Measurements from ENCODE around the gene NAA38.
A peak's percentile ranks its signal among the peaks of the same experiment; 100 is the strongest.

Gene NAA38

GRCh38 chr17:7893187-7893880, 36.0 kb upstream of the NAA38 start:
- peaks cover 10% of the 10 kb centered on the region for H3K79me2 ChIP-seq (ENCODE audit: insufficient read depth, low read length)
- DNase-seq (no peak), ATAC-seq (ENCODE audit: insufficient read depth, low read depth) (no peak)
- peaks cover 3% of the 10 kb centered on the region for H3K4me1 ChIP-seq (ENCODE audit: insufficient read depth, low read length)
- H3K27ac ChIP-seq (ENCODE audit: low read length): no peak overlapping the region
- no peak overlapping the region for H3K9ac ChIP-seq (ENCODE audit: low read depth, low read length)
- peaks cover 8% of the 10 kb centered on the region for H4K20me1 ChIP-seq (ENCODE audit: insufficient read depth, low read length)
- no peaks in the 10 kb centered on the region for H3K27me3 ChIP-seq (ENCODE audit: insufficient read depth, low read length, poor library complexity)
- H3K4me3 ChIP-seq (ENCODE audit: low read depth in 1 of 2, low read length in 2 of 2): no peak overlapping the region
- no peak overlapping the region for H3K4me2 ChIP-seq (ENCODE audit: insufficient read depth, low read length)
- no peak overlapping the region for H2AFZ ChIP-seq (ENCODE audit: low read depth, low read length)
- TF ChIP-seq EZH2 (IDR thresholded peaks at IDR 0.05; ENCODE audit: borderline replicate concordance, low read depth, low read length, severe bottlenecking): no peak
- no peak for TF ChIP-seq CTCF (IDR thresholded peaks at IDR 0.05; ENCODE audit: borderline replicate concordance, extremely low read depth, low read length, poor library complexity, severe bottlenecking)
- peaks cover 80% of the 10 kb centered on the region for H3K36me3 ChIP-seq (ENCODE audit: insufficient read depth, low read length)
- H3K9me3 ChIP-seq (ENCODE audit: insufficient read depth, low read length, severe bottlenecking): no peaks in the 10 kb centered on the region

- TF ChIP-seq CTCF (IDR thresholded peaks at IDR 0.05; ENCODE audit: borderline replicate concordance, extremely low read depth, low read length, poor library complexity, severe bottlenecking) (no peak), EZH2 (IDR thresholded peaks at IDR 0.05; ENCODE audit: borderline replicate concordance, low read depth, low read length, severe bottlenecking) (no peak)
- Histone ChIP-seq H3K9me3 (ENCODE audit: insufficient read depth, low read length, severe bottlenecking) (no peaks in the 10 kb centered on the region), H3K4me3 (ENCODE audit: low read depth in 1 of 2, low read length in 2 of 2) (no peak overlapping the region), H3K9ac (ENCODE audit: low read depth, low read length) (no peak overlapping the region), H3K79me2 (ENCODE audit: insufficient read depth, low read length) (peaks cover 40% of the 10 kb centered on the region), H3K4me1 (ENCODE audit: insufficient read depth, low read length) (peaks cover 34% of the 10 kb centered on the region), H3K27me3 (ENCODE audit: insufficient read depth, low read length, poor library complexity) (peaks cover 2% of the 10 kb centered on the region), H3K36me3 (ENCODE audit: insufficient read depth, low read length) (peaks cover 48% of the 10 kb centered on the region), H2AFZ (ENCODE audit: low read depth, low read length) (no peak overlapping the region), H3K4me2 (ENCODE audit: insufficient read depth, low read length) (no peak overlapping the region), H3K27ac (ENCODE audit: low read length) (no peak overlapping the region), H4K20me1 (ENCODE audit: insufficient read depth, low read length) (peaks cover 16% of the 10 kb centered on the region)
- no peak for ATAC-seq (ENCODE audit: insufficient read depth, low read depth)
- DNase-seq: no peak
Measured at GRCh38 chr17:7889166-7889955, 32.0 kb upstream of the NAA38 start.

- peaks cover 40% of the 10 kb centered on the region for H3K79me2 ChIP-seq (ENCODE audit: insufficient read depth, low read length)
Measured at GRCh38 chr17:7888184-7888920, 31.0 kb upstream of the NAA38 start, which contains the start of gene CHD3. CHD3 (plus strand) TSS chr17:7888789; CDS start chr17:7889001, 212 bp downstream.

More at GRCh38 chr17:7888184-7888920, 31.0 kb upstream of the NAA38 start, which contains the start of gene CHD3:
- Histone ChIP-seq H3K27me3 (ENCODE audit: insufficient read depth, low read length, poor library complexity) (peaks cover 2% of the 10 kb centered on the region), H3K9me3 (ENCODE audit: insufficient read depth, low read length, severe bottlenecking) (no peaks in the 10 kb centered on the region), H3K36me3 (ENCODE audit: insufficient read depth, low read length) (peaks cover 38% of the 10 kb centered on the region), H3K4me3 (ENCODE audit: low read depth in 1 of 2, low read length in 2 of 2) (peak within 1 kb of the TSS in 1 of 2 experiments; percentile 91; a peak in 3 of 4 replicates), H4K20me1 (ENCODE audit: insufficient read depth, low read length) (peaks cover 16% of the 10 kb centered on the region), H3K9ac (ENCODE audit: low read depth, low read length) (peak within 1 kb of the TSS; percentile 58), H3K27ac (ENCODE audit: low read length) (peak within 1 kb of the TSS; percentile 78), H3K4me2 (ENCODE audit: insufficient read depth, low read length) (peak within 1 kb of the TSS; percentile 98), H2AFZ (ENCODE audit: low read depth, low read length) (peak within 1 kb of the TSS; percentile 50; the same call in 1 of the 2 replicates), H3K4me1 (ENCODE audit: insufficient read depth, low read length) (peaks cover 40% of the 10 kb centered on the region)
- TF ChIP-seq EZH2 (IDR thresholded peaks at IDR 0.05; ENCODE audit: borderline replicate concordance, low read depth, low read length, severe bottlenecking): no peak
- TF ChIP-seq CTCF (IDR thresholded peaks at IDR 0.05; ENCODE audit: borderline replicate concordance, extremely low read depth, low read length, poor library complexity, severe bottlenecking): no peak
- ATAC-seq (ENCODE audit: insufficient read depth, low read depth) (no peak; the same call in 2 of the 3 replicates), DNase-seq (no peak)
